PC-3 (cell line): ENCODE data around the gene VEZT. TPM values are rescaled to one million over a fixed set of nuclear protein-coding genes. Genes with fewer than 3 reads are reported as not detected.

Source experiments
- ATAC-seq: fragments of 200-7000 bp; cut with Tn5 transposase; 2 replicates; pipeline ENCODE4 v1.9.1; 2020; ENCODE audit warnings: mild to moderate bottlenecking, moderate library complexity
- BruUV-seq: library from RNA; stranded (reverse); fragments of 400-500 nt; replicated peaks from 2 replicates; lab custom pipeline; 2021; lab: Mats Ljungman, UMichigan
- CTCF ChIA-PET: fragments of 300-600 bp; sonication (Branson Sonifier 250); formaldehyde crosslinking; loops from one replicate; lab custom pipeline; 2022; ENCODE audit warnings: antibody characterized with exemption; lab: Charles Lee
- POLR2A ChIA-PET: fragments of 300-600 bp; sonication (Branson Sonifier 250); formaldehyde crosslinking; loops from one replicate; lab custom pipeline; 2022; ENCODE audit warnings: antibody characterized with exemption; ENCODE audit not compliant: unreplicated experiment; lab: Charles Lee
- DNase-seq: peaks from one replicate; pipeline ENCODE4 v3.0.0-alpha.2; 2015
- H2AFZ ChIP-seq: fragments of 300-600 bp; sonication (generic); 2 replicates; pipeline ENCODE4 v1.6.0; 2016; ENCODE audit warnings: antibody characterized with exemption, low read length
- H3F3A ChIP-seq: fragments of 300-600 bp; sonication (generic); one replicate; pipeline ENCODE4 v1.6.0; 2017; ENCODE audit warnings: antibody characterized with exemption, low read length, control low read depth, mild to moderate bottlenecking; ENCODE audit not compliant: unreplicated experiment
- H3K27ac ChIP-seq: fragments of 300-600 bp; sonication (generic); 2 replicates; pipeline ENCODE4 v1.5.1; 2016; ENCODE audit warnings: mild to moderate bottlenecking, low read length
- H3K27me3 ChIP-seq: fragments of 300-600 bp; sonication (generic); 2 replicates; pipeline ENCODE4 v1.6.1; 2016; ENCODE audit warnings: low read length, mixed read lengths
- H3K36me3 ChIP-seq: fragments of 300-600 bp; sonication (generic); 2 replicates; pipeline ENCODE4 v1.6.1; 2016; ENCODE audit warnings: low read depth, mixed run types, low read length, mixed read lengths
- H3K4me1 ChIP-seq: fragments of 300-600 bp; sonication (generic); 2 replicates; pipeline ENCODE4 v1.5.1; 2016; ENCODE audit warnings: low read length; ENCODE audit not compliant: insufficient read depth
- H3K4me2 ChIP-seq: fragments of 300-600 bp; sonication (generic); 2 replicates; pipeline ENCODE4 v1.6.0; 2016; ENCODE audit warnings: low read length
- H3K4me3 ChIP-seq: fragments of 300-600 bp; sonication (generic); 2 replicates; pipeline ENCODE4 v1.5.1; 2016; ENCODE audit warnings: mild to moderate bottlenecking, low read length, mixed read lengths
- H3K79me2 ChIP-seq: fragments of 300-600 bp; sonication (generic); 2 replicates; pipeline ENCODE4 v1.6.1; 2017; ENCODE audit warnings: low read length, mixed read lengths
- H3K9ac ChIP-seq: fragments of 300-600 bp; sonication (generic); 2 replicates; pipeline ENCODE4 v1.6.0; 2016; ENCODE audit warnings: mild to moderate bottlenecking, low read length
- H3K9me2 ChIP-seq: fragments of 300-600 bp; sonication (generic); replicated peaks from 2 replicates; pipeline ENCODE4 v1.6.1; 2016; ENCODE audit warnings: mixed run types, low read length, mixed read lengths
- H3K9me3 ChIP-seq: fragments of 300-600 bp; sonication (generic); 2 replicates; pipeline ENCODE4 v1.6.1; 2016; ENCODE audit warnings: low read length, mixed read lengths
- H4K20me1 ChIP-seq: fragments of 300-600 bp; sonication (generic); 2 replicates; pipeline ENCODE4 v1.6.1; 2016; ENCODE audit warnings: low read length, mixed read lengths
- CTCF ChIP-seq: fragments of 300-600 bp; sonication (generic); conservative IDR thresholded peaks from 2 replicates; pipeline ENCODE4 v1.5.1; 2017; ENCODE audit warnings: antibody characterized with exemption, low read depth, mild to moderate bottlenecking, low read length
- EZH2 ChIP-seq: fragments of 300-600 bp; sonication (generic); IDR thresholded peaks from one replicate; pipeline ENCODE4 v1.6.1; 2017; ENCODE audit warnings: antibody characterized with exemption, mild to moderate bottlenecking, low read length; ENCODE audit not compliant: unreplicated experiment
- EZH2phosphoT487 ChIP-seq: fragments of 300-600 bp; sonication (generic); IDR thresholded peaks from 2 replicates; pipeline ENCODE4 v1.6.1; 2018; ENCODE audit warnings: mild to moderate bottlenecking, antibody characterized with exemption, low read length, borderline replicate concordance
- intact Hi-C: fragments of 100-400 bp; cut with micrococcal nuclease; formaldehyde crosslinking; loops from 2 replicates; pipeline ENCODE4 v1.9.0; 2023
- total RNA-seq: library from RNA; depleted of rRNA; stranded (reverse); fragments of >200 nt; gene quantifications from 2 replicates; pipeline ENCODE4 v1.2.3, GENCODE V29; 2014

Gene VEZT
- total RNA-seq, 1 experiment from 2014 or later: 83.6 TPM

GRCh38 chr12:95283371-95283770 is 65.8 kb downstream of the VEZT start:
- Histone ChIP-seq H2AFZ (no peak overlapping the region), H3K4me1 (peaks cover 12% of the 10 kb centered on the region; the same call in 1 of the 2 replicates), H3K36me3 (peaks cover 40% of the 10 kb centered on the region), H3K9me3 (no peaks in the 10 kb centered on the region), H3K27ac (no peak overlapping the region), H3K9me2 (no peaks in the 10 kb centered on the region), H4K20me1 (no peaks in the 10 kb centered on the region), H3K79me2 (no peaks in the 10 kb centered on the region), H3K4me3 (no peak overlapping the region), H3K27me3 (no peaks in the 10 kb centered on the region), H3K4me2 (no peak overlapping the region), H3K9ac (no peak overlapping the region), H3F3A (no peaks in the 10 kb centered on the region)
- intact Hi-C loops: no loop called here
- POLR2A ChIA-PET: no interaction called here
- no peak for ATAC-seq
- no TSS peak for BruUV-seq
- TF ChIP-seq EZH2: no peak
- no peak for DNase-seq
- CTCF ChIA-PET: no interaction called here

- peak; percentile 74 for ATAC-seq
- TF ChIP-seq EZH2phosphoT487 (no peak), CTCF (no peak), EZH2 (no peak)
Observed at GRCh38 chr12:95286713-95287112, 69.1 kb downstream of the VEZT start.

GRCh38 chr12:95291501-95291900 is 73.9 kb downstream of the VEZT start:
- H2AFZ ChIP-seq: no peak overlapping the region
- H3K4me2 ChIP-seq: no peak overlapping the region
- H4K20me1 ChIP-seq: no peaks in the 10 kb centered on the region
- ChIA-PET CTCF (no interaction called here), POLR2A (no interaction called here)
- TF ChIP-seq EZH2phosphoT487 (no peak), CTCF (no peak), EZH2 (no peak)
- DNase-seq: no peak
- intact Hi-C loops: no loop called here
- no peaks in the 10 kb centered on the region for H3K9me2 ChIP-seq
- no peaks in the 10 kb centered on the region for H3K27me3 ChIP-seq
- no peak overlapping the region for H3K4me3 ChIP-seq
- no peaks in the 10 kb centered on the region for H3K9me3 ChIP-seq
- BruUV-seq: no TSS peak
- H3F3A ChIP-seq: no peaks in the 10 kb centered on the region
- no peak for ATAC-seq
- no peak overlapping the region for H3K27ac ChIP-seq
- no peaks in the 10 kb centered on the region for H3K79me2 ChIP-seq
- no peak overlapping the region for H3K9ac ChIP-seq
- H3K36me3 ChIP-seq: peaks cover 40% of the 10 kb centered on the region
- peaks cover 7% of the 10 kb centered on the region; the same call in 1 of the 2 replicates for H3K4me1 ChIP-seq

More at GRCh38 chr12:95286713-95287112, 69.1 kb downstream of the VEZT start:
- Histone ChIP-seq H3K9me2 (no peaks in the 10 kb centered on the region), H3K9me3 (no peaks in the 10 kb centered on the region), H3K4me2 (no peak overlapping the region), H3F3A (no peaks in the 10 kb centered on the region), H3K79me2 (no peaks in the 10 kb centered on the region), H3K9ac (no peak overlapping the region), H4K20me1 (no peaks in the 10 kb centered on the region), H3K36me3 (peaks cover 43% of the 10 kb centered on the region), H3K4me3 (no peak overlapping the region), H3K4me1 (peaks cover 12% of the 10 kb centered on the region; the same call in 1 of the 2 replicates), H2AFZ (no peak overlapping the region), H3K27ac (peak overlapping the region; percentile 9; the same call in 1 of the 2 replicates), H3K27me3 (no peaks in the 10 kb centered on the region)
- ChIA-PET CTCF (no interaction called here), POLR2A (no interaction called here)
- peak; percentile 35 for DNase-seq
- BruUV-seq: no TSS peak
- intact Hi-C loops: no loop called here
